GM18951 (cell line): ENCODE results near the gene SLC15A3.

Source experiments
- POLR2A ChIP-seq: IDR thresholded peaks from 4 replicates; pipeline ENCODE4 v1.6.1; 2011; ENCODE audit warnings: mild to moderate bottlenecking; ENCODE audit not compliant: insufficient read length, insufficient read depth; ENCODE audit errors: extremely low read depth
- in situ Hi-C: fragments of 300-500 bp; cut with MboI; formaldehyde crosslinking; loops from one replicate; pipeline ENCODE4 v1.12.0; 2022; ENCODE audit warnings: low sequenced_read_pairs, mixed read lengths, inconsistent platforms; ENCODE audit not compliant: unreplicated experiment

SLC15A3 gene

GRCh38 chr11:60950024-60950423, 2.0 kb downstream of the SLC15A3 start:
- TF ChIP-seq POLR2A: no peak
- in situ Hi-C loops: no loop called here

- no peak for TF ChIP-seq POLR2A
- in situ Hi-C loops: no loop called here
Measured at GRCh38 chr11:60948250-60948649, 3.7 kb downstream of the SLC15A3 start.

GRCh38 chr11:60947700-60948099, 4.3 kb downstream of the SLC15A3 start:
- TF ChIP-seq POLR2A: no peak
- in situ Hi-C loops: no loop called here

- TF ChIP-seq POLR2A: no peak
- in situ Hi-C loops: no loop called here
Measured at GRCh38 chr11:60946601-60947264, 5.2 kb downstream of the SLC15A3 start.

- in situ Hi-C loops: no loop called here
- TF ChIP-seq POLR2A: no peak
Measured at GRCh38 chr11:60945295-60945667, 6.7 kb downstream of the SLC15A3 start.

- in situ Hi-C loops: no loop called here
Measured at GRCh38 chr11:60944490-60945294, 7.3 kb downstream of the SLC15A3 start.

GRCh38 chr11:60942970-60943565, 8.9 kb downstream of the SLC15A3 start:
- TF ChIP-seq POLR2A: no peak
- in situ Hi-C loops: no loop called here

More at GRCh38 chr11:60944490-60945294, 7.3 kb downstream of the SLC15A3 start:
- no peak for TF ChIP-seq POLR2A

GRCh38 chr11:60942219-60942618, 9.8 kb downstream of the SLC15A3 start:
- no peak for TF ChIP-seq POLR2A
- in situ Hi-C loops: no loop called here

GRCh38 chr11:60941371-60942119, 10.4 kb downstream of the SLC15A3 start:
- no peak for TF ChIP-seq POLR2A
- in situ Hi-C loops: no loop called here

GRCh38 chr11:60939855-60940254, 12.1 kb downstream of the SLC15A3 start:
- no peak for TF ChIP-seq POLR2A
- in situ Hi-C loops: no loop called here

GRCh38 chr11:60939301-60939700, 12.7 kb downstream of the SLC15A3 start:
- in situ Hi-C loops: no loop called here
- no peak for TF ChIP-seq POLR2A

- no peak for TF ChIP-seq POLR2A
- in situ Hi-C loops: no loop called here
Measured at GRCh38 chr11:60938500-60938899, 13.5 kb downstream of the SLC15A3 start.

GRCh38 chr11:60937811-60938210, 14.2 kb downstream of the SLC15A3 start:
- in situ Hi-C loops: no loop called here
- TF ChIP-seq POLR2A: no peak
